GM12891 (cell line): ENCODE data around the gene ZFHX3.

Experiments used
- PAX5 ChIP-seq: IDR thresholded peaks from 2 replicates; pipeline ENCODE4 v1.6.1; 2011; ENCODE audit warnings: low read length, moderate library complexity, mild to moderate bottlenecking; ENCODE audit not compliant: insufficient read depth, severe bottlenecking
- POLR2A ChIP-seq: IDR thresholded peaks from 2 replicates; pipeline ENCODE4 v1.6.1; 2011; ENCODE audit warnings: low read depth, low read length, control low read depth
- POLR2AphosphoS5 ChIP-seq: IDR thresholded peaks from 2 replicates; pipeline ENCODE4 v1.6.1; 2011; ENCODE audit warnings: low read depth, low read length, control low read depth
- TAF1 ChIP-seq: IDR thresholded peaks from 2 replicates; pipeline ENCODE4 v1.6.1; 2011; ENCODE audit warnings: low read depth, low read length, control low read depth

GRCh38 chr16:72962347-72962746 lies 85.6 kb downstream of the ZFHX3 start:
- TF ChIP-seq TAF1 = no peak
- TF ChIP-seq POLR2A = no peak
- TF ChIP-seq POLR2AphosphoS5 = no peak
- no peak for TF ChIP-seq PAX5
